Activated T-helper 1 cell treated with Interleukin-2 at 50 U/mL for 16 hours (primary cell): Measurements from ENCODE around the gene CAPZB.

Experiments used
- DNase-seq: peaks from one replicate; pipeline ENCODE4 v3.0.0-alpha.2; 2020; ENCODE audit warnings: low read depth

The CAPZB gene

GRCh38 chr1:19328486-19328885 lies 156.9 kb downstream of the CAPZB start:
- DNase-seq, result no peak

- no peak for DNase-seq
Measured at GRCh38 chr1:19327736-19328135, 157.6 kb downstream of the CAPZB start.

GRCh38 chr1:19327301-19327700 lies 158.0 kb downstream of the CAPZB start:
- no peak for DNase-seq

- DNase-seq, result no peak
Measured at GRCh38 chr1:19326748-19327065, 158.6 kb downstream of the CAPZB start.

GRCh38 chr1:19325958-19326747 lies 159.2 kb downstream of the CAPZB start:
- DNase-seq, result no peak

- no peak for DNase-seq
Measured at GRCh38 chr1:19325368-19325957, 159.9 kb downstream of the CAPZB start.

- no peak for DNase-seq
Measured at GRCh38 chr1:19324665-19324990, 160.7 kb downstream of the CAPZB start.

- DNase-seq, result no peak
Measured at GRCh38 chr1:19323987-19324664, 161.2 kb downstream of the CAPZB start.

- no peak for DNase-seq
Measured at GRCh38 chr1:19322481-19322880, 162.9 kb downstream of the CAPZB start.

GRCh38 chr1:19321071-19321470 lies 164.3 kb downstream of the CAPZB start:
- no peak for DNase-seq

GRCh38 chr1:19319196-19319595 lies 166.1 kb downstream of the CAPZB start:
- no peak for DNase-seq

GRCh38 chr1:19317126-19317910 lies 168.0 kb downstream of the CAPZB start:
- DNase-seq, result no peak

- DNase-seq, result no peak
Measured at GRCh38 chr1:19315378-19316198, 169.8 kb downstream of the CAPZB start.

GRCh38 chr1:19313961-19314882 lies 171.1 kb downstream of the CAPZB start:
- DNase-seq, result no peak

- DNase-seq, result no peak
Measured at GRCh38 chr1:19313636-19313959, 171.7 kb downstream of the CAPZB start.

- DNase-seq, result no peak
Measured at GRCh38 chr1:19312782-19313635, 172.3 kb downstream of the CAPZB start.

GRCh38 chr1:19311931-19312781 lies 173.2 kb downstream of the CAPZB start, which contains the start of the genes AKR7A2 and SLC66A1:
Gene AKR7A2, minus strand, starts transcription at chr1:19312144. Its CDS starts 20 bp downstream, at chr1:19312124.
Gene SLC66A1, plus strand, starts transcription at chr1:19312326. Its CDS starts 5,352 bp downstream, at chr1:19317678.
- DNase-seq, result peak; percentile 88

- DNase-seq, result no peak
Measured at GRCh38 chr1:19311503-19311930, 173.8 kb downstream of the CAPZB start.
